RKO (cell line): ENCODE measurements around the gene VIPR1.

Source experiments
- DNase-seq: peaks from one replicate; pipeline ENCODE4 v3.0.0-alpha.2; 2016; ENCODE audit warnings: low spot score

The VIPR1 gene

GRCh38 chr3:42493798-42494151, 8.7 kb upstream of the VIPR1 start:
- no peak for DNase-seq

- DNase-seq = no peak
Observed at GRCh38 chr3:42495393-42495792, 7.0 kb upstream of the VIPR1 start.

- DNase-seq = no peak
Observed at GRCh38 chr3:42497009-42497731, 5.3 kb upstream of the VIPR1 start.

- DNase-seq = no peak
Observed at GRCh38 chr3:42498034-42498433, 4.4 kb upstream of the VIPR1 start.

GRCh38 chr3:42498791-42499477, 3.5 kb upstream of the VIPR1 start:
- DNase-seq = peak; percentile 11

GRCh38 chr3:42499478-42499871, 3.0 kb upstream of the VIPR1 start:
- no peak for DNase-seq

- no peak for DNase-seq
Observed at GRCh38 chr3:42500091-42500490, 2.4 kb upstream of the VIPR1 start.

- DNase-seq = no peak
Observed at GRCh38 chr3:42500909-42501308, 1.5 kb upstream of the VIPR1 start.

GRCh38 chr3:42501321-42501680, 1.1 kb upstream of the VIPR1 start:
- no peak for DNase-seq

GRCh38 chr3:42501681-42502428, 588 bp upstream of the VIPR1 start:
- no peak for DNase-seq

- DNase-seq = no peak
Observed at GRCh38 chr3:42503251-42503924, 945 bp downstream of the VIPR1 start.

GRCh38 chr3:42503957-42504333, 1.5 kb downstream of the VIPR1 start:
- DNase-seq = no peak

- DNase-seq = no peak
Observed at GRCh38 chr3:42504334-42505127, 2.1 kb downstream of the VIPR1 start.

- no peak for DNase-seq
Observed at GRCh38 chr3:42505128-42505848, 2.8 kb downstream of the VIPR1 start.

GRCh38 chr3:42505849-42506410, 3.5 kb downstream of the VIPR1 start:
- DNase-seq = no peak

- no peak for DNase-seq
Observed at GRCh38 chr3:42507252-42507651, 4.8 kb downstream of the VIPR1 start.

GRCh38 chr3:42507761-42508335, 5.4 kb downstream of the VIPR1 start:
- no peak for DNase-seq

- DNase-seq = no peak
Observed at GRCh38 chr3:42508562-42508961, 6.1 kb downstream of the VIPR1 start.

GRCh38 chr3:42509111-42509510, 6.7 kb downstream of the VIPR1 start:
- DNase-seq = no peak

- DNase-seq = no peak
Observed at GRCh38 chr3:42510325-42510724, 7.9 kb downstream of the VIPR1 start.

- no peak for DNase-seq
Observed at GRCh38 chr3:42511201-42511600, 8.8 kb downstream of the VIPR1 start.
